GM12878 (cell line): ENCODE results near the gene ZMIZ2. TPM values are rescaled to one million over a fixed set of nuclear protein-coding genes. Genes with fewer than 3 reads are reported as not detected.
A peak's percentile ranks its signal among the peaks of the same experiment; 100 is the strongest.

Experiments used
- NR2C2 ChIP-seq: IDR thresholded peaks from 2 replicates; pipeline ENCODE4 v1.6.1; 2011; ENCODE audit warnings: borderline replicate concordance, low read depth; ENCODE audit not compliant: control insufficient read depth, insufficient read length
- RAD21 ChIP-seq: IDR thresholded peaks from 2 replicates; pipeline ENCODE4 v1.6.1; 2011; ENCODE audit warnings: mild to moderate bottlenecking, low read depth, low read length, moderate library complexity; ENCODE audit not compliant: insufficient read depth
- TCF7 ChIP-seq: IDR thresholded peaks from 2 replicates; pipeline ENCODE4 v1.6.1; 2014; ENCODE audit warnings: antibody characterized with exemption, borderline replicate concordance
- polyA plus RNA-seq, 11 experiments: library from polyadenylated mRNA; depleted of rRNA in 4 of 11; unstranded in 6 of 11; stranded (reverse) in 5 of 11; fragments of >200 nt; fragmentation: Nextera tagmentation in 4 of 11; fragmentation: Illumina TruSeq in 1 of 11; extraction: Ambion mirVana in 4 of 11; extraction: Trizol in 1 of 11; gene quantifications; 1 replicate in 1 of 11; 2 replicates in 10 of 11; pipeline versions ENCODE4 v1.2.1 to v1.2.3, GENCODE V29; 2011 to 2016; ENCODE audit warnings: inconsistent platforms in 2 of 11, missing spikeins in 2 of 11, low read depth in 1 of 11
- total RNA-seq, 4 experiments: library from RNA; depleted of rRNA in 3 of 4; stranded (reverse); fragments of >200 nt in 3 of 4; fragmentation: Illumina TruSeq in 1 of 4; extraction: Trizol in 1 of 4; gene quantifications; 2 replicates each; pipeline versions ENCODE4 v1.2.1 to v1.2.3, GENCODE V29; 2013 to 2021
- TF ChIP-seq, protein P1 (sequence below): fragments of 450-650 bp; IDR thresholded peaks from 2 replicates; pipeline ENCODE4 v1.6.1; 2016; ENCODE audit warnings: mild to moderate bottlenecking, moderate library complexity, borderline replicate concordance
- TF ChIP-seq, protein P2 (sequence below): fragments of 450-650 bp; IDR thresholded peaks from 2 replicates; pipeline ENCODE4 v1.6.1; 2017; ENCODE audit warnings: borderline replicate concordance

ZMIZ2 gene
- total and polyA plus RNA-seq, 10 of the 15 experiments (the other 5 are each of a cell fraction or from before 2014, with no cell fraction given) = 0.71 to 158 (median 17.0) TPM

DNA sequence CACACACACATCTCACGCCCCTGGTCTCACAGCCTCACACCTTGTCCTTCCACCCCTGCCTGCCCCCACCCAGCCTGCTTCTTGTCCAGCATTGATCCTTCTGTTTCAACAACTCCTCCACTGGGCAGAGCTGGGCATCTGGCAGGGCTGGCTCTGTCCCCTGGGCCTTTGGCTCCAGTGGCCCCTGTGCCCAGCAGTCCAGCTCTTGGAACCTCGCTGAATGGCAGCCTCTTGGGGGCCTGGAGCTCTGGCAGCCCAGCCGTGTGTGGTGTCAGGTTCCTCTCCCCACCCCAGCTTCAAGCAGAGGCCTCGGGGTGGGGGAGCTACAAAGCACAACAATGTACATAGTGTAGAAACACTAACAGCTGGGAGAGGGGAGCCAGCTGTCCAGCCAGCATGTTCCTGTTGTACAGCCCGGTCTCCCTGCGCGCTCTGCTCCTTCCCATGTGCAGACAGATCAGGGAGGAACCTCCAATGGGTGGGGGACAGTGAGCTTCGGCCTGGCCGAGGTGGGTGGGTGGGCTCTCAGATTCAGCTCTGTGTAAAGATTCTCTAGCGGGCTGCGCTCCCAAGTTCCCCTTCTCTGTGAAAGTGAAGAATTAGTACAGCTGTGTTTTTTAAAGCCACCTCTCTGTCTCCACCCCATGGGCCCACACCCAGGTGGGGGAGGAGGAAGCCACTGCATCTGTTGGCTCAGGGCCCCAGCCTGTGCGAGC lies 19.4 kb downstream of the ZMIZ2 start (continued):
- TF ChIP-seq, protein P1, sequence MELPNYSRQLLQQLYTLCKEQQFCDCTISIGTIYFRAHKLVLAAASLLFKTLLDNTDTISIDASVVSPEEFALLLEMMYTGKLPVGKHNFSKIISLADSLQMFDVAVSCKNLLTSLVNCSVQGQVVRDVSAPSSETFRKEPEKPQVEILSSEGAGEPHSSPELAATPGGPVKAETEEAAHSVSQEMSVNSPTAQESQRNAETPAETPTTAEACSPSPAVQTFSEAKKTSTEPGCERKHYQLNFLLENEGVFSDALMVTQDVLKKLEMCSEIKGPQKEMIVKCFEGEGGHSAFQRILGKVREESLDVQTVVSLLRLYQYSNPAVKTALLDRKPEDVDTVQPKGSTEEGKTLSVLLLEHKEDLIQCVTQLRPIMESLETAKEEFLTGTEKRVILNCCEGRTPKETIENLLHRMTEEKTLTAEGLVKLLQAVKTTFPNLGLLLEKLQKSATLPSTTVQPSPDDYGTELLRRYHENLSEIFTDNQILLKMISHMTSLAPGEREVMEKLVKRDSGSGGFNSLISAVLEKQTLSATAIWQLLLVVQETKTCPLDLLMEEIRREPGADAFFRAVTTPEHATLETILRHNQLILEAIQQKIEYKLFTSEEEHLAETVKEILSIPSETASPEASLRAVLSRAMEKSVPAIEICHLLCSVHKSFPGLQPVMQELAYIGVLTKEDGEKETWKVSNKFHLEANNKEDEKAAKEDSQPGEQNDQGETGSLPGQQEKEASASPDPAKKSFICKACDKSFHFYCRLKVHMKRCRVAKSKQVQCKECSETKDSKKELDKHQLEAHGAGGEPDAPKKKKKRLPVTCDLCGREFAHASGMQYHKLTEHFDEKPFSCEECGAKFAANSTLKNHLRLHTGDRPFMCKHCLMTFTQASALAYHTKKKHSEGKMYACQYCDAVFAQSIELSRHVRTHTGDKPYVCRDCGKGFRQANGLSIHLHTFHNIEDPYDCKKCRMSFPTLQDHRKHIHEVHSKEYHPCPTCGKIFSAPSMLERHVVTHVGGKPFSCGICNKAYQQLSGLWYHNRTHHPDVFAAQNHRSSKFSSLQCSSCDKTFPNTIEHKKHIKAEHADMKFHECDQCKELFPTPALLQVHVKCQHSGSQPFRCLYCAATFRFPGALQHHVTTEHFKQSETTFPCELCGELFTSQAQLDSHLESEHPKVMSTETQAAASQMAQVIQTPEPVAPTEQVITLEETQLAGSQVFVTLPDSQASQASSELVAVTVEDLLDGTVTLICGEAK = no peak
- peak; percentile 29 for TF ChIP-seq RAD21
- TF ChIP-seq, protein P2, sequence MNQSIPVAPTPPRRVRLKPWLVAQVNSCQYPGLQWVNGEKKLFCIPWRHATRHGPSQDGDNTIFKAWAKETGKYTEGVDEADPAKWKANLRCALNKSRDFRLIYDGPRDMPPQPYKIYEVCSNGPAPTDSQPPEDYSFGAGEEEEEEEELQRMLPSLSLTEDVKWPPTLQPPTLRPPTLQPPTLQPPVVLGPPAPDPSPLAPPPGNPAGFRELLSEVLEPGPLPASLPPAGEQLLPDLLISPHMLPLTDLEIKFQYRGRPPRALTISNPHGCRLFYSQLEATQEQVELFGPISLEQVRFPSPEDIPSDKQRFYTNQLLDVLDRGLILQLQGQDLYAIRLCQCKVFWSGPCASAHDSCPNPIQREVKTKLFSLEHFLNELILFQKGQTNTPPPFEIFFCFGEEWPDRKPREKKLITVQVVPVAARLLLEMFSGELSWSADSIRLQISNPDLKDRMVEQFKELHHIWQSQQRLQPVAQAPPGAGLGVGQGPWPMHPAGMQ = no peak
- no peak for TF ChIP-seq TCF7
- TF ChIP-seq NR2C2 = no peak
- TF ChIP-seq, all 136 proteins: peak for 4
